K562 (cell line): Measurements from ENCODE around the gene PPP2R5A. TPM values are rescaled to one million over a fixed set of nuclear protein-coding genes. Genes with fewer than 3 reads are reported as not detected.
A peak's percentile ranks its signal among the peaks of the same experiment; 100 is the strongest.

Experiments
- ESRRB ChIP-seq: fragments of 250-450 bp; sonication (Bioruptor Pico); IDR thresholded peaks from 2 replicates; pipeline ENCODE4 v1.5.0; 2020; ENCODE audit warnings: mild to moderate bottlenecking, moderate library complexity, borderline replicate concordance
- ETS2 ChIP-seq: IDR thresholded peaks from 2 replicates; pipeline ENCODE4 v1.6.1; 2016; ENCODE audit warnings: borderline replicate concordance, missing genetic modification characterization, mild to moderate bottlenecking, moderate library complexity, missing compliant biosample characterization; ENCODE audit not compliant: poor library complexity, severe bottlenecking
- IRF1 ChIP-seq: sonication (generic); formaldehyde crosslinking; IDR thresholded peaks from 2 replicates; pipeline ENCODE4 v1.8.0; 2022; ENCODE audit warnings: missing genetic modification reagents, mild to moderate bottlenecking, borderline replicate concordance
- KHSRP ChIP-seq: fragments of 450-650 bp; IDR thresholded peaks from 2 replicates; pipeline ENCODE4 v1.6.1; 2017
- KLF6 ChIP-seq: fragments of 250-450 bp; sonication (Bioruptor Pico); IDR thresholded peaks from 2 replicates; pipeline ENCODE4 v1.4.0; 2020; ENCODE audit warnings: mild to moderate bottlenecking, moderate library complexity, borderline replicate concordance
- LARP7 ChIP-seq: fragments of 450-650 bp; IDR thresholded peaks from 2 replicates; pipeline ENCODE4 v1.6.1; 2016
- LEF1 ChIP-seq: fragments of 450-650 bp; IDR thresholded peaks from 2 replicates; pipeline ENCODE4 v1.6.1; 2016; ENCODE audit warnings: mild to moderate bottlenecking
- MBD1 ChIP-seq: fragments of 250-450 bp; sonication (Bioruptor Pico); IDR thresholded peaks from 2 replicates; pipeline ENCODE4 v1.8.0; 2022; ENCODE audit warnings: inconsistent platforms
- MCM5 ChIP-seq: fragments of 450-650 bp; IDR thresholded peaks from 2 replicates; pipeline ENCODE4 v1.6.1; 2016; ENCODE audit warnings: low read depth
- NEUROD1 ChIP-seq: fragments of 150-350 bp; IDR thresholded peaks from 2 replicates; pipeline ENCODE4 v1.6.1; 2014; ENCODE audit warnings: borderline replicate concordance, low read length, low read depth; ENCODE audit not compliant: partially characterized antibody
- POLR2A ChIP-seq: fragments of 450-650 bp; conservative IDR thresholded peaks from 2 replicates; pipeline ENCODE4 v1.6.1; 2016
- PYGO2 ChIP-seq: fragments of 450-650 bp; IDR thresholded peaks from 2 replicates; pipeline ENCODE4 v1.6.1; 2016; ENCODE audit warnings: mild to moderate bottlenecking, missing genetic modification characterization, moderate library complexity, missing compliant biosample characterization
- SIRT6 ChIP-seq: IDR thresholded peaks from one replicate; pipeline ENCODE4 v1.6.1; 2012; ENCODE audit warnings: low read depth, mild to moderate bottlenecking, control low read depth, inconsistent platforms, low read length, moderate library complexity
- SLC30A9 ChIP-seq: fragments of 250-450 bp; sonication (Bioruptor Pico); IDR thresholded peaks from 2 replicates; pipeline ENCODE4 v1.8.0; 2022; ENCODE audit warnings: mild to moderate bottlenecking, moderate library complexity
- SP2 ChIP-seq: IDR thresholded peaks from 2 replicates; pipeline ENCODE4 v1.6.1; 2011; ENCODE audit warnings: mild to moderate bottlenecking, low read depth, low read length, moderate library complexity; ENCODE audit not compliant: poor library complexity, severe bottlenecking; ENCODE audit errors: extremely low read depth
- SRF ChIP-seq, 2 experiments: fragments of 250-450, 450-650 bp in 1 of 2; sonication (Bioruptor Pico) in 1 of 2; sonication (generic) in 1 of 2; formaldehyde crosslinking; IDR thresholded peaks; 2 replicates each; pipeline versions ENCODE4 v1.5.0 to v1.5.1; 2020 to 2022; ENCODE audit warnings: mild to moderate bottlenecking in 1 of 2, missing genetic modification reagents in 1 of 2
- SRSF3 ChIP-seq: fragments of 200-400 bp; formaldehyde crosslinking; IDR thresholded peaks from 2 replicates; pipeline ENCODE4 v1.6.1; 2016; ENCODE audit warnings: mild to moderate bottlenecking, low read length, moderate library complexity; ENCODE audit not compliant: insufficient read depth
- STAT5B ChIP-seq: fragments of 250-450 bp; sonication (Bioruptor Pico); IDR thresholded peaks from 2 replicates; pipeline ENCODE4 v1.8.0; 2021; ENCODE audit warnings: mild to moderate bottlenecking, inconsistent platforms
- TAF15 ChIP-seq: fragments of 200-400 bp; formaldehyde crosslinking; IDR thresholded peaks from 2 replicates; pipeline ENCODE4 v1.6.1; 2017; ENCODE audit warnings: mild to moderate bottlenecking, low read depth, low read length, moderate library complexity
- TRIM28 ChIP-seq: fragments of 450-650 bp; IDR thresholded peaks from 2 replicates; pipeline ENCODE4 v1.6.1; 2017
- U2AF2 ChIP-seq: fragments of 200-400 bp; formaldehyde crosslinking; optimal IDR thresholded peaks from 2 replicates; pipeline ENCODE3; 2017; ENCODE audit warnings: low read depth, mild to moderate bottlenecking, low read length
- ZBTB12 ChIP-seq: fragments of 250-450 bp; sonication (Bioruptor Pico); IDR thresholded peaks from 2 replicates; pipeline ENCODE4 v1.4.0; 2020
- ZNF165 ChIP-seq: fragments of 250-450 bp; sonication (Bioruptor Pico); IDR thresholded peaks from 2 replicates; pipeline ENCODE4 v1.4.0; 2020; ENCODE audit warnings: borderline replicate concordance
- ZNF175 ChIP-seq: fragments of 200-800 bp; sonication (Bioruptor generic); IDR thresholded peaks from 2 replicates; pipeline ENCODE4 v1.6.1; 2016; ENCODE audit warnings: low read depth, mild to moderate bottlenecking, missing genetic modification characterization, missing compliant biosample characterization
- ZNF212 ChIP-seq: fragments of 450-650 bp; formaldehyde crosslinking; IDR thresholded peaks from 2 replicates; pipeline ENCODE4 v1.4.0; 2020; ENCODE audit warnings: mild to moderate bottlenecking
- ZNF232 ChIP-seq: sonication (generic); formaldehyde crosslinking; IDR thresholded peaks from 2 replicates; pipeline ENCODE4 v1.8.0; 2022; ENCODE audit warnings: mild to moderate bottlenecking, missing genetic modification reagents
- ZNF431 ChIP-seq: sonication (generic); formaldehyde crosslinking; IDR thresholded peaks from 2 replicates; pipeline ENCODE4 v1.8.0; 2022; ENCODE audit warnings: mild to moderate bottlenecking, missing genetic modification reagents
- polyA plus RNA-seq, 8 experiments: library from polyadenylated mRNA; depleted of rRNA in 4 of 8; stranded (reverse) in 5 of 8; unstranded in 3 of 8; fragments of >200 nt; fragmentation: Nextera tagmentation in 2 of 8; fragmentation: Illumina TruSeq in 1 of 8; extraction: Ambion mirVana in 2 of 8; extraction: Trizol in 1 of 8; gene quantifications; 2 replicates each; pipeline versions ENCODE4 v1.2.1 to v1.2.3, GENCODE V29; 2011 to 2014; ENCODE audit warnings: inconsistent platforms in 1 of 8, missing spikeins in 1 of 8
- total RNA-seq, 7 experiments: library from RNA; depleted of rRNA in 6 of 7; stranded (reverse); fragments of >200 nt in 6 of 7; fragmentation: Illumina TruSeq in 2 of 7; extraction: Trizol in 2 of 7; gene quantifications; 2 replicates each; pipeline versions ENCODE4 v1.2.1 to v1.2.3, GENCODE V29; 2011 to 2021; ENCODE audit warnings: low replicate concordance in 1 of 7

PPP2R5A gene
- total and polyA plus RNA-seq, 9 of the 15 experiments (the other 6 are each of a cell fraction or from before 2014, with no cell fraction given), result 26.9 to 106 (median 64.3) TPM

- TF ChIP-seq ZBTB12, result 0 out of 2 replicates have a peak, but pooled peaks have one; percentile 3
- peak; percentile 85; the same call in 1 of the 2 replicates for TF ChIP-seq KLF6 (CRISPR knock-in tag)
- no peak for TF ChIP-seq ZNF431 (CRISPR knock-in tag)
- no peak for TF ChIP-seq NEUROD1
- TF ChIP-seq U2AF2, result no peak
- no peak for TF ChIP-seq TRIM28
- no peak for TF ChIP-seq POLR2A
- no peak for TF ChIP-seq ZNF212 (CRISPR knock-in tag)
- peak; percentile 75; the same call in 1 of the 2 replicates for TF ChIP-seq PYGO2 (tag)
- 0 out of 2 replicates have a peak, but pooled peaks have one; percentile 35 for TF ChIP-seq ZNF175 (CRISPR knock-in tag)
- no peak for TF ChIP-seq ZNF232 (CRISPR knock-in tag)
- no peak for TF ChIP-seq ESRRB
- TF ChIP-seq ZNF165, result peak; percentile 66
- TF ChIP-seq LEF1, result no peak
- TF ChIP-seq SIRT6, result no peak
- no peak for TF ChIP-seq TAF15
- TF ChIP-seq ETS2 (tag), result no peak
- no peak for TF ChIP-seq SLC30A9 (CRISPR knock-in tag)
- no peak for TF ChIP-seq IRF1 (CRISPR knock-in tag)
- TF ChIP-seq SRSF3, result no peak
- TF ChIP-seq STAT5B, result no peak
- TF ChIP-seq SRF (CRISPR knock-in tag; IDR thresholded peaks at IDR 0.05), result 0 out of 4 replicates have a peak, but pooled peaks of 1 of the 2 experiments have one; percentile 14
- no peak for TF ChIP-seq KHSRP
- no peak for TF ChIP-seq MCM5
- TF ChIP-seq SP2, result no peak
- TF ChIP-seq MBD1 (CRISPR knock-in tag), result no peak
- TF ChIP-seq LARP7, result no peak
These were observed 46.7 kb upstream of the PPP2R5A start (continued) for GRCh38 chr1:212238552-212238951.
